K562 (cell line): ENCODE measurements around the gene COASY. TPM values are rescaled to one million over a fixed set of nuclear protein-coding genes. Genes with fewer than 3 reads are reported as not detected.
A peak's percentile ranks its signal among the peaks of the same experiment; 100 is the strongest.

Source experiments
- ARHGAP35 ChIP-seq: fragments of 450-650 bp; IDR thresholded peaks from 2 replicates; pipeline ENCODE4 v1.6.1; 2018; ENCODE audit not compliant: partially characterized antibody
- CHD1 ChIP-seq: fragments of 200-600 bp; sonication (generic); IDR thresholded peaks from one replicate; pipeline ENCODE4 v1.6.1; 2012; ENCODE audit warnings: mild to moderate bottlenecking, moderate library complexity, low read length, inconsistent platforms
- CHD4 ChIP-seq: fragments of 200-600 bp; sonication (generic); IDR thresholded peaks from 3 replicates; pipeline ENCODE4 v1.6.1; 2012; ENCODE audit warnings: low read depth, mild to moderate bottlenecking, mixed read lengths, low read length, inconsistent platforms; ENCODE audit not compliant: insufficient read depth, insufficient replicate concordance, poor library complexity, severe bottlenecking
- ELF2 ChIP-seq: fragments of 250-450 bp; sonication (Bioruptor Pico); IDR thresholded peaks from 2 replicates; pipeline ENCODE4 v1.5.0; 2021; ENCODE audit warnings: mild to moderate bottlenecking
- EP300 ChIP-seq: IDR thresholded peaks from 2 replicates; pipeline ENCODE4 v1.6.1; 2012; ENCODE audit warnings: low read length, improper control_type of control experiment
- FIP1L1 ChIP-seq: fragments of 200-400 bp; formaldehyde crosslinking; IDR thresholded peaks from 2 replicates; pipeline ENCODE4 v1.6.1; 2018; ENCODE audit warnings: mild to moderate bottlenecking, low read depth, low read length; ENCODE audit not compliant: poor library complexity, severe bottlenecking
- HMG20A ChIP-seq: fragments of 450-650 bp; formaldehyde crosslinking; conservative IDR thresholded peaks from 2 replicates; pipeline ENCODE4 v1.4.0; 2020; ENCODE audit warnings: mild to moderate bottlenecking, mixed read lengths
- LARP7 ChIP-seq: fragments of 450-650 bp; IDR thresholded peaks from 2 replicates; pipeline ENCODE4 v1.6.1; 2016
- MLX ChIP-seq, 2 experiments: fragments of 450-650 bp in 1 of 2; sonication (generic) in 1 of 2; formaldehyde crosslinking; conservative IDR thresholded peaks; 2 replicates each; pipeline versions ENCODE4 v1.4.0 to v1.8.1; 2020 to 2022; ENCODE audit warnings: mild to moderate bottlenecking in 1 of 2, missing genetic modification reagents in 1 of 2
- NCOA4 ChIP-seq: fragments of 450-650 bp; IDR thresholded peaks from 2 replicates; pipeline ENCODE4 v1.6.1; 2018; ENCODE audit warnings: mild to moderate bottlenecking; ENCODE audit not compliant: partially characterized antibody
- PHF20 ChIP-seq: fragments of 450-650 bp; IDR thresholded peaks from 2 replicates; pipeline ENCODE4 v1.6.1; 2018; ENCODE audit not compliant: partially characterized antibody
- RFX1 ChIP-seq: fragments of 450-650 bp; IDR thresholded peaks from 2 replicates; pipeline ENCODE4 v1.6.1; 2016; ENCODE audit warnings: mild to moderate bottlenecking, moderate library complexity
- SIRT6 ChIP-seq: IDR thresholded peaks from one replicate; pipeline ENCODE4 v1.6.1; 2012; ENCODE audit warnings: low read depth, mild to moderate bottlenecking, control low read depth, inconsistent platforms, low read length, moderate library complexity
- SOX6 ChIP-seq: fragments of 450-650 bp; IDR thresholded peaks from 2 replicates; pipeline ENCODE4 v1.6.1; 2014; ENCODE audit warnings: mild to moderate bottlenecking
- THAP7 ChIP-seq: fragments of 250-450 bp; sonication (Bioruptor Pico); IDR thresholded peaks from 2 replicates; pipeline ENCODE4 v1.5.0; 2021
- YY1 ChIP-seq, 3 experiments: IDR thresholded peaks; 2 replicates each; pipeline ENCODE4 v1.6.1; 2011; ENCODE audit warnings: low read length in 2 of 3, mild to moderate bottlenecking in 2 of 3, moderate library complexity in 2 of 3, borderline replicate concordance in 1 of 3, control low read depth in 1 of 3, low read depth in 1 of 3; ENCODE audit not compliant: insufficient read depth in 3 of 3, insufficient replicate concordance in 2 of 3, control insufficient read depth in 1 of 3, insufficient read length in 1 of 3; ENCODE audit errors: extremely low read depth in 1 of 3
- ZBTB11 ChIP-seq, 3 experiments: fragments of 200-800 bp in 1 of 3; fragments of 250-450 bp in 1 of 3; fragments of 450-650 bp in 1 of 3; sonication (Bioruptor Pico) in 1 of 3; sonication (Bioruptor generic) in 1 of 3; formaldehyde crosslinking in 1 of 3; IDR thresholded peaks; 2 replicates each; pipeline versions ENCODE4 v1.6.1 to v1.8.0; 2016 to 2022; ENCODE audit warnings: mild to moderate bottlenecking in 2 of 3, missing genetic modification characterization in 2 of 3, missing compliant biosample characterization in 1 of 3, moderate library complexity in 1 of 3
- ZNF175 ChIP-seq: fragments of 200-800 bp; sonication (Bioruptor generic); IDR thresholded peaks from 2 replicates; pipeline ENCODE4 v1.6.1; 2016; ENCODE audit warnings: low read depth, mild to moderate bottlenecking, missing genetic modification characterization, missing compliant biosample characterization
- ZNF3 ChIP-seq: fragments of 250-450 bp; sonication (Bioruptor Pico); IDR thresholded peaks from 2 replicates; pipeline ENCODE4 v1.5.0; 2021; ENCODE audit warnings: mild to moderate bottlenecking, moderate library complexity
- ZNF347 ChIP-seq: fragments of 450-650 bp; formaldehyde crosslinking; IDR thresholded peaks from 2 replicates; pipeline ENCODE4 v1.4.0; 2020; ENCODE audit warnings: low read depth, mild to moderate bottlenecking, moderate library complexity
- ZNF511 ChIP-seq: sonication (generic); formaldehyde crosslinking; IDR thresholded peaks from 2 replicates; pipeline ENCODE4 v1.8.0; 2022; ENCODE audit warnings: mild to moderate bottlenecking, missing genetic modification reagents
- ZNF696 ChIP-seq: fragments of 250-450 bp; sonication (Bioruptor Pico); conservative IDR thresholded peaks from 2 replicates; pipeline ENCODE4 v1.4.0; 2020; ENCODE audit warnings: mild to moderate bottlenecking, moderate library complexity
- polyA plus RNA-seq, 8 experiments: library from polyadenylated mRNA; depleted of rRNA in 4 of 8; stranded (reverse) in 5 of 8; unstranded in 3 of 8; fragments of >200 nt; fragmentation: Nextera tagmentation in 2 of 8; fragmentation: Illumina TruSeq in 1 of 8; extraction: Ambion mirVana in 2 of 8; extraction: Trizol in 1 of 8; gene quantifications; 2 replicates each; pipeline versions ENCODE4 v1.2.1 to v1.2.3, GENCODE V29; 2011 to 2014; ENCODE audit warnings: inconsistent platforms in 1 of 8, missing spikeins in 1 of 8
- total RNA-seq, 7 experiments: library from RNA; depleted of rRNA in 6 of 7; stranded (reverse); fragments of >200 nt in 6 of 7; fragmentation: Illumina TruSeq in 2 of 7; extraction: Trizol in 2 of 7; gene quantifications; 2 replicates each; pipeline versions ENCODE4 v1.2.1 to v1.2.3, GENCODE V29; 2011 to 2021; ENCODE audit warnings: low replicate concordance in 1 of 7

COASY gene
- total and polyA plus RNA-seq, 9 of the 15 experiments (the other 6 are each of a cell fraction or from before 2014, with no cell fraction given) = 25.4 to 175 (median 62.3) TPM

GRCh38 chr17:42577532-42578281 lies 15.8 kb downstream of the COASY start, which contains the start of gene PSMC3IP (continued):
- no peak for TF ChIP-seq CHD4
- TF ChIP-seq MLX (CRISPR knock-in tag; conservative IDR thresholded peaks at IDR 0.05) = no peak
- no peak for TF ChIP-seq ZNF347 (CRISPR knock-in tag)
- TF ChIP-seq NCOA4 = no peak
- peak; percentile 17; the same call in 1 of the 2 replicates for TF ChIP-seq SOX6
- peak in 1 of 3 experiments; percentile 65; a peak in 2 of 6 replicates for TF ChIP-seq ZBTB11 (CRISPR knock-in tag; IDR thresholded peaks at IDR 0.05)
- TF ChIP-seq YY1 (IDR thresholded peaks at IDR 0.05; ENCODE audit: borderline replicate concordance in 1 of 3, control insufficient read depth in 1 of 3, extremely low read depth in 1 of 3, insufficient read depth in 3 of 3, insufficient read length in 1 of 3, insufficient replicate concordance in 2 of 3, low read depth in 1 of 3, low read length in 2 of 3) = no peak
- no peak for TF ChIP-seq SIRT6
- no peak for TF ChIP-seq HMG20A (CRISPR knock-in tag)
- no peak for TF ChIP-seq ZNF511 (CRISPR knock-in tag)
- TF ChIP-seq ZNF3 (CRISPR knock-in tag) = no peak
- no peak for TF ChIP-seq ARHGAP35
- TF ChIP-seq ELF2 (CRISPR knock-in tag) = no peak
- TF ChIP-seq PHF20 = peak; percentile 69
- no peak for TF ChIP-seq ZNF696
- peak; percentile 97 for TF ChIP-seq RFX1
- peak; percentile 38; the same call in 1 of the 2 replicates for TF ChIP-seq EP300
- TF ChIP-seq CHD1 = no peak
- TF ChIP-seq FIP1L1 = no peak
- no peak for TF ChIP-seq ZNF175 (CRISPR knock-in tag)
- 0 out of 2 replicates have a peak, but pooled peaks have one; percentile 9 for TF ChIP-seq LARP7
- no peak for TF ChIP-seq THAP7
